PC-3 (cell line): ENCODE measurements around the gene ZNF407.

Source experiments
- EZH2 ChIP-seq: fragments of 300-600 bp; sonication (generic); IDR thresholded peaks from one replicate; pipeline ENCODE4 v1.6.1; 2017; ENCODE audit warnings: antibody characterized with exemption, mild to moderate bottlenecking, low read length; ENCODE audit not compliant: unreplicated experiment
- TF ChIP-seq, protein P1 (sequence below): fragments of 300-600 bp; sonication (generic); conservative IDR thresholded peaks from 2 replicates; pipeline ENCODE4 v1.5.1; 2017; ENCODE audit warnings: antibody characterized with exemption, low read depth, mild to moderate bottlenecking, low read length

DNA sequence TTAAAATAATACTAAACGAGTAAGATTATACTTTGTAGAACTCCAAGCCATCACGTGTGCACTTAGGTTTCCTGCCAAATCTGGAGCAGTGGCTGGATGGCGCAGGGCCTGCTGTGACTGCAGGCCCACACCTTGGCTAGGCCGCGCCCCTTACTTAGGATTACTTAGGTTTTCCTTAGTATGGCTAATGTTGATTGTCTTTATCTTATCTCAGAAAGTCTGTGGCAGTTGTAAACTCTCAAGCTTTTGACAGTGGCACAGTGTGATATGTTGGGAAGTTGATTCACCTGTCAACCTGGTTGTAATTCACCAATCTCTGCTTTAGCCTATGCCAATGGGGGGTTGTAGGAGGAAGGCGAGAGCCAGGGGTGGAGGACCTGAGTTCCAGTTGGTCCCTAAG lies 208.4 kb downstream of the ZNF407 start:
- TF ChIP-seq EZH2, result no peak
- TF ChIP-seq, protein P1, sequence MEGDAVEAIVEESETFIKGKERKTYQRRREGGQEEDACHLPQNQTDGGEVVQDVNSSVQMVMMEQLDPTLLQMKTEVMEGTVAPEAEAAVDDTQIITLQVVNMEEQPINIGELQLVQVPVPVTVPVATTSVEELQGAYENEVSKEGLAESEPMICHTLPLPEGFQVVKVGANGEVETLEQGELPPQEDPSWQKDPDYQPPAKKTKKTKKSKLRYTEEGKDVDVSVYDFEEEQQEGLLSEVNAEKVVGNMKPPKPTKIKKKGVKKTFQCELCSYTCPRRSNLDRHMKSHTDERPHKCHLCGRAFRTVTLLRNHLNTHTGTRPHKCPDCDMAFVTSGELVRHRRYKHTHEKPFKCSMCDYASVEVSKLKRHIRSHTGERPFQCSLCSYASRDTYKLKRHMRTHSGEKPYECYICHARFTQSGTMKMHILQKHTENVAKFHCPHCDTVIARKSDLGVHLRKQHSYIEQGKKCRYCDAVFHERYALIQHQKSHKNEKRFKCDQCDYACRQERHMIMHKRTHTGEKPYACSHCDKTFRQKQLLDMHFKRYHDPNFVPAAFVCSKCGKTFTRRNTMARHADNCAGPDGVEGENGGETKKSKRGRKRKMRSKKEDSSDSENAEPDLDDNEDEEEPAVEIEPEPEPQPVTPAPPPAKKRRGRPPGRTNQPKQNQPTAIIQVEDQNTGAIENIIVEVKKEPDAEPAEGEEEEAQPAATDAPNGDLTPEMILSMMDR, result no peak
